ENCODE measurements around the gene INPP5J.
A peak's percentile ranks its signal among the peaks of the same experiment; 100 is the strongest.
"Not testable (repeated sequence)": the region's sequence is repeated elsewhere in the genome, so short reads cannot be mapped to it uniquely, and the experiment has no call there.

Gene INPP5J, protein sequence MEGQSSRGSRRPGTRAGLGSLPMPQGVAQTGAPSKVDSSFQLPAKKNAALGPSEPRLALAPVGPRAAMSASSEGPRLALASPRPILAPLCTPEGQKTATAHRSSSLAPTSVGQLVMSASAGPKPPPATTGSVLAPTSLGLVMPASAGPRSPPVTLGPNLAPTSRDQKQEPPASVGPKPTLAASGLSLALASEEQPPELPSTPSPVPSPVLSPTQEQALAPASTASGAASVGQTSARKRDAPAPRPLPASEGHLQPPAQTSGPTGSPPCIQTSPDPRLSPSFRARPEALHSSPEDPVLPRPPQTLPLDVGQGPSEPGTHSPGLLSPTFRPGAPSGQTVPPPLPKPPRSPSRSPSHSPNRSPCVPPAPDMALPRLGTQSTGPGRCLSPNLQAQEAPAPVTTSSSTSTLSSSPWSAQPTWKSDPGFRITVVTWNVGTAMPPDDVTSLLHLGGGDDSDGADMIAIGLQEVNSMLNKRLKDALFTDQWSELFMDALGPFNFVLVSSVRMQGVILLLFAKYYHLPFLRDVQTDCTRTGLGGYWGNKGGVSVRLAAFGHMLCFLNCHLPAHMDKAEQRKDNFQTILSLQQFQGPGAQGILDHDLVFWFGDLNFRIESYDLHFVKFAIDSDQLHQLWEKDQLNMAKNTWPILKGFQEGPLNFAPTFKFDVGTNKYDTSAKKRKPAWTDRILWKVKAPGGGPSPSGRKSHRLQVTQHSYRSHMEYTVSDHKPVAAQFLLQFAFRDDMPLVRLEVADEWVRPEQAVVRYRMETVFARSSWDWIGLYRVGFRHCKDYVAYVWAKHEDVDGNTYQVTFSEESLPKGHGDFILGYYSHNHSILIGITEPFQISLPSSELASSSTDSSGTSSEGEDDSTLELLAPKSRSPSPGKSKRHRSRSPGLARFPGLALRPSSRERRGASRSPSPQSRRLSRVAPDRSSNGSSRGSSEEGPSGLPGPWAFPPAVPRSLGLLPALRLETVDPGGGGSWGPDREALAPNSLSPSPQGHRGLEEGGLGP

GRCh38 chr22:31122532-31123291 is at the start of gene INPP5J:
TSS of gene INPP5J (plus strand) at chr22:31122966. CDS start at chr22:31123015, 49 bp downstream.
- no peak for DNase-seq (ENCODE audit: low spot score)

DNA sequence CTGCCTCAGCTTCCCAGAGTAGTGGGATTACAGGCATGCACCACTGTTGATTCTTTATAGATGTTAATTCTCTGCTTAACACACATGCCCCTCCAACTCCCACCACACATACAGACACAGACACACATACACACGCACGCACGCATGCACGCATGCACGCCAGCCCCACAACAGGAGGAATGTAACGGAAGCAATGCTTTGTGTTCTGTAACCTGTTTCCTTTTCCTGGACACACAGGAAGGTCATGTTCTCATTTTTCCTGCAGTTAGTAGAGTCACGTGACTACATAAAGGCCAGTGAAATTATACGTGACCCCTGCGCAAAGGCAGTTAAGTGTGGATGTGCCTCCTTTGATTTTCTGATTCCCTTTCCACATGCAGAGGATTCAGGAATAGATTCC is 49.6 kb upstream of the INPP5J start:
- not testable (repeated sequence) for DNase-seq (ENCODE audit: low spot score)

DNA sequence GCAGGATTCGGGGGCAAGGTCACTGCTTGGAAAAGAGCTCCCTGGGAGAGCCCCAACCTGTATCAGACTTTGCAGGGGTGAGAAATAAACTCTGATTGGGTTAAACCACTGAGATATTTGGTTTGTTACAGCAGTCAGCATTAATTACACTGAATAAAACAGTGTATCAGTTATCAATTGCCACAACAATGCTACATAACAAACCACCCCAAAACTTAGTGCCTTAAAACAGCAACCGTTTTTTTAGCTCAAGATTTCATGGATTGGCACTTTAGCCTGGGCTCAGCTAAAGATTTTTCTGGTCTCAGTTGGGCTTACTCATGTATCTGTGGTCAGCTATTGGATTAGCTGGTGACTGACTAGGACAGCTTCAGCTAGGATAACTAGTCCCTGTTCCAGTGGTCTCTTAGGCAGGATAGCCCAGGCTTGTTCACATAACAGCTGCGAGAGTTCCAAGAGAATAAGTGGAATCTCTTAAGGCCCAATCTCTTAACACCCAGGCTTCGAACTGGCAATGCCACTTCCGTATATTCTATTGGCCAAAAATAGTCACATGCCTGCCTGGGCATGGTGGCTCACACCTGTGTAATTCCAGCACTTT is 49.1 kb upstream of the INPP5J start:
- DNase-seq (ENCODE audit: low spot score), result not testable (repeated sequence)

DNA sequence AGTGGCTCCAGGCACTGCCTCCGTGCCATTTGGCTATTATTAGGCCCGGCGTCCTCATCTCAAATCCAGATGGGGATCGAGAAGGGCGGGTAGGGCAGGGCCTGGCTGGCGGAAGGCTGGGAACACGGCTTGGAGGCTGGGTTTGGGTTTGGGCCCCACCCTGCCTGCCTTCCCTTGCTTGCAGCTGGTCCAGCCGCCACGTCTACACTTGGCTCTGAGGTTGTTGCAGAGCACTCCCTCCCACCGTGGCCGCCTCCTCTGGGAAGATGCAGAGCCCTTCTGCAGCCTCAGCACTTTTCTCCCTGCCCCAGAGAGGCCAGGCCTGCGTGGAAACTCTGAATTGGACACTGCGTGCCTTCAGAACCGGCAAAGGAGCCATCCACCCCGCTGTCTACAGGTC is 46.8 kb upstream of the INPP5J start:
- DNase-seq (ENCODE audit: low spot score), result no peak

DNA sequence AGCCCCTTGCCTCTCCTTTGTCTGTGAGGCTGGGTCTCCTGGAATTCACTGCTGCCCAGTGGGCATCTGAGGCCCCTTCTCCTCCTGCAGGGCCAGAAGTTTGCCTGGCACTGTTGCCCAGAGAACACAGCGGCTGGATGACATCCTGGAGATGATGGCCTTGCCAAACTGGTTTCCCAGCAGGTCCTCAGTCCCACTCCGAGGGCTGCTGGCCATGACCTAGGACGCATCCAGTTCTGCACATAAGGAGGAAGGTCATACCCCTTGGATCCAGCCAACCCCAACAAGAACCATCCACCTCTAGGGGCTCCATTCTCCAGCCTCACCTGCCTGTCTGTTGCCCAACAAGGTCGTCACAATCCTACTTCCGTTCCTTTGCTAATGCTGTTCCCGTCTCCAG is 45.1 kb upstream of the INPP5J start:
- DNase-seq (ENCODE audit: low spot score), result no peak

GRCh38 chr22:31078389-31078788 is 44.4 kb upstream of the INPP5J start:
- not testable (repeated sequence) for DNase-seq (ENCODE audit: low spot score)

DNA sequence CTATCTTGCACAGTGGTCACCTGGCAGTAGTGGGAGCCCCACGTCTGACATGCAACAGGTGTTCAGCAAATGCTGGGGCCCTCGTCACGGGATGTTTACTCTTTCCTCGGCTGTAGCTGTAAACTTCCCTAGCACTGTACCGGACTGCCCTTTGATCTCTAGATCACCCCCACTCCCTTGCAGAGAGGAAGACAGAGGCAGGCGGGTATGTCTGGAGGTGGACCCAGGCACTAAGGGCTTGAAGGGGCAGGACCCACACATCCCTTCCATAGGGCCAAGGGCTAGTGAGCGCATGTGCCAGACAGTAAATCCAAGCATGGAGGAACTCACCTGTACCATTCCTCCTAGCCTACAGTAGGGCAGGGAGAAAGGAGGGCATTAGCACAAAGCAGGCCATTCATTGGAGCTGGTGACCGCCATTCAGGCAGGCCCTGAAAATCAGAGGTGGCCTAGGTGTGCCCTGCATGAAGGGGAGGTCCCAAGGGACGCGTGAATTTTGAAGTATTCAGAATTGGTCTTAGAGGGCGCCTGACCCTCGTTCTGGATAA is 43.6 kb upstream of the INPP5J start:
- no peak for DNase-seq (ENCODE audit: low spot score)

DNA sequence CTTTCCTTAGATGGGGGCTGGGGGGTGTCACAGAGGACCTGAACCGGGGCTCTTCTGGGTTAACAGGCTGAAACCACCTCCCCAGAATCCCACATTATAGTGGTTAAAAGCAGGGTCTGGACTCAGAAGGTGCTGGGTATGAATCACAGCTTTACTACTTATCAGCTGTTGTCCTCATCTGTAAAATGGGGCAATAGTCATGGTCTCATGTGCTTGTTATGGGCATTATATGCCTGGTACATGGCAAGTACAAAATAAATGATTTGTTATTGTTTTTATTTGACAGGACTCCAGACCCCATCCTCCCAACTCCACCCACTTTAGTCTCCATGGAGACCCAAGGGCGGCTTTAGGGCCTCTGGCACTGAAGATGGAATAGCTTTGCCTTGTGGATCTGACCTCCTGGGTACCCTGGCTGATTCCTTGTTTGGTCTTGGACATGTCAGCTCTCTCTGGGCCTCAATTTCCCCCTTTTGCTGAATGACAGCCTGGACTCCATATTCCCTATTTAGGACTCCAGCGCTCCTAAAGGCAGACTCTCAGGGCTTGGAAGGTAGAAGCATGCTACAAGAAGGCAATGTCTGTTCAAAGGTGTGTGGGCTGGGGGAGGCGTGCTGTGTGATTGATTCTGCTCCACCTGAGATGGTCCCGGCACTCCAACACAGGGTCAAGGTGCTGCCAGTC is 42.5 kb upstream of the INPP5J start:
- DNase-seq (ENCODE audit: low spot score), result no peak

DNA sequence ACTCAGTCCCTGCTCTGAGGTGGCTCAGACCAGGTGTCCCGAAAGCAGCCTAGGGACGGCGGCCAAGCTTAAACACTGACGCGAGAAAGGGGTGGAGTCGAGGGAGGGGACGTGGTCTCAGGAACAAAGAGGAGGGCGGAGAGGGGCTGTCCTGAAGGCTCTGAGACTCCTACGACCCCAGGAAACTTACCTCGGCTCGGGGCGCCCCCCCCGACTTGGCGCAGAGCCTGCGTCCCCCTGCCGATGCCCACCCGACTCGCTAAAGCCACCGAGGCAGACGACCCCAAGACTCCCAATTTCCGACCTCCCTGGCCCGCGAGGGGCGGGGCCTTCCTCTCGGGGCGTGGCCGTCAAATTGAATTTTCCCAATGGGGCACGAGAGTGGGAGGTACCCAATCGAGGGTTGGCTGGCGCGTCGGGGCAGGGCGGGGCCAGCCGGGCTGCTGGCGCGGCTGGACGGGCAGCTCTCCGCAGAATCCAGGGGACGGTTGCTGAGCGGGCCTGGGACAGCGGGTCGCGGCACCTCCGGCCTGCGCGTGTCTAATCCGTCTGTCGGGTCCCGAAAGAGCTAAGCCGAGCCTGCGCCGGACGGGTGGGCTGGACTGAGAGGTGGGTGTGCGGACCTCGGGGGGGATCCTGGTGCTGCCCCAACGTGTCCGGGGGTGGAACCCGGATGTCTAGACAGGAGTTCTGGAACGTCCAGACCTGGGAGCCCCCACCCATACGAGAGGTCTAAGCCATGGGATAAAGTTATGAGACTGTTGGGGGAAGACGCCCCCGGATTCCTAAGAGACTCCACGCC is 41.7 kb upstream of the INPP5J start, which contains the start of gene SMTN:
SMTN (plus strand) TSS at position 471 of the 802 bp plus-strand sequence. CDS start 1,941 bp downstream, outside the sequence.
- DNase-seq (ENCODE audit: low spot score), result peak; percentile 96

DNA sequence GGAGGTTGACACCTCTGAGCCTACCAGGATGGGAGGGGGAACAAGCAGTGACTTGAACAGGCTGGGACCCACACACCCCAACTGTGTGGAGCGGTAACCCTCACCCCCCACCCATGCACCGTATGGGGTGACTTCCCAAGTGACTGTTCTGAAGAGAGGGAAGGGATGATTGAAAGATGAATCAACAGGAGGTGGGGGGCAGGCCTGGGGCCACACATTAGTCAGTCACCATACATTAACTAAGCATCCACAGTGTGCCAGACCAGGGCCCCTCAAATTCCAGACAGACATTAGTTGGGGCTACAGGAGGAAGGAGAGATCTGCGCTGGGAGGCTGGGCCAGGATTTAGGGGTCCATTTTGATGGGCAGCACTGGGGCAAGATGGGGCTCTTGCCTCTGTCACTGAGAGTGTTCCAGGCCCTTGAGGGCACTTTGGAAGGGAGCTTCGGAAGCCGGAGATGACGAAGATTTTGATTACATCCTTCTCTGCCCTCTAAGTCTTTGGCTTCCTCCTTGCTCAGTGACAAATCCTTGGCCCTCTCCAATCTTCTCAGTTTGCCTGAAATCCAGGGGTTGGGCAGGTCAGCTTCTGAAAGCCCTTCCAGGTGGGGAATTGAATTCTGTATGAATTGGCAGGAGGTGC is 40.7 kb upstream of the INPP5J start:
- DNase-seq (ENCODE audit: low spot score), result no peak

DNA sequence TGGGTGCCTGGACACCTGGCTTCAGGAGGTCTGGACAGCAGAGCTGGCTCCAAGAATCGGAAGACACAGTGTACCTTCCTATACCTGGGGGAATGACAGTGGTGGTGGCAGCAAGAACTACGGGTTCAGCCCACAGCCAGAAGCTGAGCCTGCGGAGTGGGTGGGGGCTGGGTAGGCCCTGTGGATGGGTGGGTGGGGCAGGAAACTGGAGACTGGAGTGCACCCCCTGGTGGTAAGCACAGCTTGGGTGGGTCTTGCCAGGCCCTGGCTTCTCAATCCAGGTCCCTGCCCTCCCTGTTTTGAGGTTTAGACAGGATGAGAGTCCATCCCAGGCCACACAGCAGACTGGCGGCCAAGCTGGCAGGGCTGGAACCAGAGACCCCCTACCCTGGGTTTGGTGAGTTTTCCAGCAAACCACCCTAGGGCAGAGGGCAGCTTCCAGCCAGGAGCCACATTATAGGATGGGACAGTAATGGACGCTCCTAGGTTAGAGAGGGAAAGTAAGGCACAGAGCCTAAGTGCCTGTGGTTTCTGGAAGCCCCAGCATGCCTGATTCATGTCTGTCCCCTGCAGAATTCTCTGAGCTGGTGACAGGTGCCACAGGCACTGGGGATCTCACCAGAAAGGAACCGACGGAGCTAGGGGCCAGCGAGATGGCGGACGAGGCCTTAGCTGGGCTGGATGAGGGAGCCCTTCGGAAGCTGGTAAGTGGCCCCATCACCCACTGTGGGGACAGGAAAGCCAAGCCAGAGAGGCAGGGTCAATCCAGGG is 40.0 kb upstream of the INPP5J start:
- DNase-seq (ENCODE audit: low spot score), result peak; percentile 71

DNA sequence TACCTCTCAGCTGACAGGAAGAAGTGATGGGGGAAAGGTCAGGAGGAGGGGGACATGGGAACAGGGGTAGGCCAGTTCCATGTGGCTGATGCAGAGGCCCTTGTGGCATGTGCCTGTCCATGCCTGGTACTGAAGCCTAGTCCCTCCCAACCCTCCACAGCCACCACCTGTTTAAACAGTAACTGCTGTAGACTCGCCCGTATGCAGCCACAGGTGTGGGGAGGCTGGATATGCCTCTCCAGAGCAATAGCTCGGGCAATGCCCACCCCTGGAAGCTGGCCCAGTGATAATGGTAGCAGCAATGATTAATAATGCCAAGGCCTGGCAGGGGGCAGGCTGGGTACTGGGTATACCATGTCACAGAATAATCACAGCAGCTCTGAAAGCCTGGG is 39.4 kb upstream of the INPP5J start:
- DNase-seq (ENCODE audit: low spot score), result no peak

GRCh38 chr22:31083923-31084810 is 38.6 kb upstream of the INPP5J start:
- peak; percentile 51 for DNase-seq (ENCODE audit: low spot score)

- peak; percentile 88 for DNase-seq (ENCODE audit: low spot score)
Measured at GRCh38 chr22:31084811-31085492, 37.8 kb upstream of the INPP5J start.

GRCh38 chr22:31085493-31085824 is 37.3 kb upstream of the INPP5J start:
- DNase-seq (ENCODE audit: low spot score), result no peak

DNA sequence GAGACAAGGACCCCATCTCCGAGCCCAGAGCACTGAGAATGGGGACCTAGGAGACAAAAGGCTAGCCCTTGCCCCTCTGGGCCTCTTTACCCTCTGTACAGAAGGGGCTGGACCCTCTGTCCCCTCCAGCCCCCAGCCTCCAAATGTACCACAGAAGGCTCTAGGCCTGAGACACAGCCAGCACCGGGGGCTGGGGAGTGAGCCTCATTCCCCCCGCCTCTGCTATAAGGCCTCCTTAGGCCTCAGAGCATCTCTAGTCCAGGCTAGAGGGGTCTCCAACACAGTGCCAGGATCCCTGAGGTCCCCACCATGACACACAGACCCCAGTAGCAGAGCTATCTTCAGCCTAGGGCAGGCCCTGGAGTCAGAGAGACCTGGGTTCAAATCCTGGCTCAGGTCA is 36.8 kb upstream of the INPP5J start:
- no peak for DNase-seq (ENCODE audit: low spot score)

All from ecto neural progenitor cell (in vitro differentiated cells).